ENCODE data around the gene RCAN1.

DNA sequence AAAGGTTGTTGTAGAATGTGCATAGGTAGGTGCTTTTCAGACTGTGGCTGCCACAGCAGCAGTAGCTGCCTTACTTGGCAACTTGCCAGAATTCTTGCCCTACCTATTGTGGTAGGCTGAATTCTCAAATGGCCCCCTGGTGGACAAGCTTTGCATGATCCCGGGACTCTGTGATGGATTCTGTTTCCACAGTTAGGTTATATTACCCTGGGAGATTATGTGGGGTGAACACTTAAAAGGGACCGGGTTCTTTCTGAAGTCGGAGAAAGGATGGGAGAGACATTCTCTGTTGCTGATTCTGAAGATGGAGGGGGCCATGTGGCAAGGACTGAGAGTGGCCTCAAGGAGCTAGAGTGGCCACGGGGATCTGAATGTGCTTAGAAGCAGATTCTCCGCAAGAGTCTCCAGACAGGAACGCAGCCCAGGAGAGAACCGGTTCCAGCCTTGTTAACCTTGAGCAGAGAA, 70.8 kb downstream of the RCAN1 start:
- TF ChIP-seq, protein P1, sequence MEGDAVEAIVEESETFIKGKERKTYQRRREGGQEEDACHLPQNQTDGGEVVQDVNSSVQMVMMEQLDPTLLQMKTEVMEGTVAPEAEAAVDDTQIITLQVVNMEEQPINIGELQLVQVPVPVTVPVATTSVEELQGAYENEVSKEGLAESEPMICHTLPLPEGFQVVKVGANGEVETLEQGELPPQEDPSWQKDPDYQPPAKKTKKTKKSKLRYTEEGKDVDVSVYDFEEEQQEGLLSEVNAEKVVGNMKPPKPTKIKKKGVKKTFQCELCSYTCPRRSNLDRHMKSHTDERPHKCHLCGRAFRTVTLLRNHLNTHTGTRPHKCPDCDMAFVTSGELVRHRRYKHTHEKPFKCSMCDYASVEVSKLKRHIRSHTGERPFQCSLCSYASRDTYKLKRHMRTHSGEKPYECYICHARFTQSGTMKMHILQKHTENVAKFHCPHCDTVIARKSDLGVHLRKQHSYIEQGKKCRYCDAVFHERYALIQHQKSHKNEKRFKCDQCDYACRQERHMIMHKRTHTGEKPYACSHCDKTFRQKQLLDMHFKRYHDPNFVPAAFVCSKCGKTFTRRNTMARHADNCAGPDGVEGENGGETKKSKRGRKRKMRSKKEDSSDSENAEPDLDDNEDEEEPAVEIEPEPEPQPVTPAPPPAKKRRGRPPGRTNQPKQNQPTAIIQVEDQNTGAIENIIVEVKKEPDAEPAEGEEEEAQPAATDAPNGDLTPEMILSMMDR (IDR thresholded peaks at IDR 0.05; ENCODE audit: low read depth, low read length), result peak; percentile 33
- TF ChIP-seq MYC (IDR thresholded peaks at IDR 0.05; ENCODE audit: low read depth, low read length) (no peak), POLR2A (IDR thresholded peaks at IDR 0.05; ENCODE audit: extremely low read depth, insufficient read length) (no peak)
- TF ChIP-seq, protein P2, sequence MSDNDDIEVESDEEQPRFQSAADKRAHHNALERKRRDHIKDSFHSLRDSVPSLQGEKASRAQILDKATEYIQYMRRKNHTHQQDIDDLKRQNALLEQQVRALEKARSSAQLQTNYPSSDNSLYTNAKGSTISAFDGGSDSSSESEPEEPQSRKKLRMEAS (IDR thresholded peaks at IDR 0.05; ENCODE audit: low read depth, low read length), result no peak

Measured in NB4 (cell line).